NCI-H510A treated with DMSO at 0.1 percent for 48 hours (cell line): ENCODE results near the gene OR51B5.
"Not testable (repeated sequence)": the region's sequence is repeated elsewhere in the genome, so short reads cannot be mapped to it uniquely, and the experiment has no call there.

ENCODE experiments used
- DNase-seq: peaks from one replicate; lab custom pipeline; 2025; lab: John Stamatoyannopoulos, UW

OR51B5 gene

DNA sequence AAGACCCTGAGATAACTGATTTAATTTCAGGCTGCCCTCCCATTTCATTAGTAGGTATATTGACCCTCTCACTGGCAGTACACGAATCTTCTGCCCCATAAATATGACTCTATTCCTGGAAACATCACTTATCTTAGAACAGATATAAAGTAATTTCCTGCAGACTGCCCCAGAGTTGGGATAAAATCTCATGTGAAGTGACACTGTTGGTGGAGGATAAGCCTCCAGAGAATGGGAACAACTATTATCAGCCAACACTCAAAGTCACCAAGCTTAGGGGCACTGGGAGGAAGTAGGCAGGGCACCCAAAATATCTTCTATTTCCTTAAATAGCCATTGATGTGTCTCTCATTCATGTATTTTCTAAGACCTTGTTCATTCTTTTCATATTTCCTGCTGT lies 8.2 kb downstream of the OR51B5 start:
- DNase-seq, result no peak

- DNase-seq, result no peak
These were observed 19.1 kb downstream of the OR51B5 start, which contains the start of gene OR51B2 for GRCh38 chr11:5324197-5324596. TSS of gene OR51B2 (minus strand) at chr11:5324297. CDS start at chr11:5324297, 0 bp downstream.

DNA sequence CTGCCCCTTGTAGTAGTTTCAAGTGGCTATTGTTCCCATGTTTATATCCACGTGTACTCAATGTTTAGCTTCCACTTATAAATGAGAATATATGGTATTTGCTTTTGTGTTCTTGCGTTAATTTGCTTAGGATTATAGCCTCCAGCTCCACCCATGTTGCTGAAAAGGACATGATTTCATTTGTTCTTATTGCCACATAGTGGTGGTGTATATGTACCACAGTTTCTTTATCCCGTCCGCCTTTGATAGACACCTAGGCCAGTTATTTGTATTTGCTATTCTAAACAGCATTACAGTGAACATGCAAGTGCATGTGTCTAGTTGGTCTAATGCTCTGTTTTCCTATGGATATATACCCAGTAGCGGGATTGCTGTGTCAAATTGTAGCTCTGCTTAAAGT lies 26.0 kb downstream of the OR51B5 start:
- no peak for DNase-seq

- DNase-seq, result not testable (repeated sequence)
These were observed 29.8 kb downstream of the OR51B5 start for GRCh38 chr11:5313326-5314023.

DNA sequence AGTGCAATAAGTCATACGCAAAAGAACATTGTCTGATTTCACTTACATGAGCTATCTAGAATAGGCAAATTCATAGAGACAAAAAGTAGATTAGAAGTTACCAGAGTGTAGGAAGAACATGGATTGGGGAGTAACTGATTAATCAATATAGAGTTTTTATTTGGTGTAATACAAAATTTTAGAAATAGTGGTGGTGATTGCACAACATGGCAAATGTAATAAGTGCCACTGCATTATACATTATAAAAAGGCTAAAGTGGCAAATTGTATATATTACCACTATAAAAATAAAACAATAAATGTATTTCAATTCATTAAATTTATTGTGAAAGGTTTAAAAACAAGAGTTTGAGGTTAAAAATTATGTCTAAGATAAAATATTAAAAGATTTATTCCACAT lies 32.9 kb downstream of the OR51B5 start:
- no peak for DNase-seq

DNA sequence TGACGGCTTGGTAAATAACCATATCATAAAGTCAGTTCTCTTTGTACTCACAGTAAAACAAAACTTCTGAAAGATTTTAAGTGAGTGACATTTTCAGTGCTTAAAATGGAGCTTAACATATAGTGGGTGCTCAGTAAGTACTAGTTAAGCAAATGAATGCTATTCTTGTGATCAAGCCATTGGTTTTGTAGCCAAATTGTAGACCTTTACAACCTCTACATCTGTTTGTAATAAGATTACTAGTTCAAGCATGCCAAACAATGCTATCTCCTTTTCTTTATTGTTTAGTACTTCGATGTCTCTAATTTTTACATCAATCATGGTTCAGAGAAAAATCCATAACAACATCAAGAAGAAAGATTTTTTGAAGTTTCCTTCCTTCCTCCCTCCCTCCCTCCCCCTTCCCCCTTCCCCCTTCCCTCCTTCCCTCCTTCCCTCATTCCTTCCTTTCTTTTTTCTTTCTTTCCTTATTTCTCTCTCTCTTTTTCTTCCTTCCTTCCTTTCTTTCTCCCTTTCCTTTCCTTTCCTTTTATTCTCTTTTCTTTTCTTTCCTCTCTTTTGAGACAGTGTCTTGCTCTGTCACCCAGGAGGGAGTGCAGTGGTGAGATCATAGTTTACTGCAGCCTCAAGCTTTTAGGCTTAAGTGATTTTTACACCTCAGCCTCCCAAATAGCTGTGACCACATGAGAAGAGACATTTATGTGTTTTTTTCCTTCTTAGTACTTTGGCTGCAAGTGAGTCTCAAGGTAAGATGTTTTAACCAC lies 35.9 kb downstream of the OR51B5 start:
- no peak for DNase-seq

GRCh38 chr11:5304046-5304445 lies 39.3 kb downstream of the OR51B5 start:
- DNase-seq, result no peak

GRCh38 chr11:5303626-5304025 lies 39.7 kb downstream of the OR51B5 start:
- DNase-seq, result no peak

DNA sequence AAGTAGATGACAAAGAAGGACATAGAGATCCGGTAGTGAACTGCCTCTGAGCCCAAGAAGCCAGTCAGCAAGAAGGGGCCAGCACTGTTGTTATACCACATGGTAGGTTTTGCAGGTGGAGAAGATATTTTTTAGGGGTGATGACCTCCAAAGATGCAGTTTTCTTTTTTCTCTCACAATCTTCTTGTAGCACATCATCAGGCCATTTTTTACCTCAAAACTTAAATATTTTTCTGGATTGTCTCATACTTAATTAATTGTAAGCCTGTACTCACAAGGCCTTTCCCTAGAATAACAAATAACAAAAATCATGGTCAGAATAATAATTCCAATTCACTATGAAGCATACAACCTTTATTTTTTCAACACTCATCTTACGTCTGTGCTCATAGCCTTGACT lies 41.5 kb downstream of the OR51B5 start, which contains the start of gene OR51B4:
Gene OR51B4 (minus strand): TSS at position 101 of the 400 bp plus-strand sequence. CDS start 0 bp downstream, at position 101.
- DNase-seq, result no peak

GRCh38 chr11:5300251-5300650 lies 43.1 kb downstream of the OR51B5 start:
- DNase-seq, result no peak

DNA sequence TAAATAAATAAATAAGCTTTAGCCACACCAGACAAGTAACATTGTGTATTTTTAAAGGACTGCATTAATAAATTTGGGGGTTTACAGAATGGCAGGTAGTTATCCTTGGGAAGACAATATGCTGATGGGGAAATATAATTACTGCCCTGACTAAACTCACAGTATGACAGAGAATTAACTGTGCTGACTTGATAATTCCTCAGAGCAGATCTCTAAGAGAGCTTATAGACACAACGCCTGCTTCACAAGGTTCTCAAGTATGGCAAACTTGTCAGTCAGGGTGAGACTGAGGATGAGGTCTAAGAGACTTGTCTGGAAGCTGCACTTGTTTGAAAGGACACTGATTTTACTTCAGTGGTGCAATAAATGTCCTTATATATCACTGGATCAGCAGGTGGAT lies 44.9 kb downstream of the OR51B5 start:
- DNase-seq, result no peak

- DNase-seq, result no peak
These were observed 45.5 kb downstream of the OR51B5 start for GRCh38 chr11:5297721-5298323.

- not testable (repeated sequence) for DNase-seq
These were observed 48.9 kb downstream of the OR51B5 start for GRCh38 chr11:5294342-5294995.

DNA sequence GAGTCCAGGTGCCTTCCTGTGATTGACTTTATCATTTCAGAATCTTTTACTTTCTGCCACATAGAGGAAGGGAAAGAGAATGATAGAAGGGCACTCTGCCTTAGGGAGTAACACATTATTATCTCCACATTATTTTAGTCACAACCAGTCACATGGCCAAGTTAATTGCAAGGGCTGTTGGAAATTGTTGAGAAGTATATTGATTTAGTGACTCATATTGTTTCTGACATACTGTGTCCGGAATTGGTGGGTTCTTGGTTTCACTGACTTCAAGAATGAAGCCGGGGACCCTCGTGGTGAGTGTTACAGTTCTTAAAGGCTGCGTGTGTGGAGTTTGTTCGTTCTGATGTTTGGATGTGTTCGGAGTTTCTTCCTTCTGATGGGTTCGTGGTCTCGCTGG lies 50.3 kb downstream of the OR51B5 start:
- no peak for DNase-seq
